NB4 (cell line): ENCODE measurements around the gene GRIK2.

Experiments used
- CTCF ChIP-seq: IDR thresholded peaks from one replicate; pipeline ENCODE4 v1.5.1; 2012; ENCODE audit warnings: low read depth, low read length
- POLR2A ChIP-seq: IDR thresholded peaks from 2 replicates; pipeline ENCODE4 v1.6.1; 2011; ENCODE audit warnings: mild to moderate bottlenecking; ENCODE audit not compliant: insufficient read length; ENCODE audit errors: extremely low read depth

GRCh38 chr6:101614774-101615173 lies 221.3 kb downstream of the GRIK2 start:
- no peak for TF ChIP-seq POLR2A
- no peak for TF ChIP-seq CTCF
